Measurements from ENCODE around the gene RSPO1. TPM values are rescaled to one million over a fixed set of nuclear protein-coding genes. Genes with fewer than 3 reads are reported as not detected.

Gene RSPO1
- total and polyA plus RNA-seq, 4 donors, result 0.06 to 0.14 (median 0.08) TPM; not detected in 1

- 65% methylated on average over 2 of the region's 2 CpGs for WGBS
- no peak for DNase-seq (ENCODE audit: low spot score)
These were observed 35.4 kb upstream of the RSPO1 start for GRCh38 chr1:37670133-37670532.

More at GRCh38 chr1:37670133-37670532, 35.4 kb upstream of the RSPO1 start:
- no peak for TF ChIP-seq GABPA (IDR thresholded peaks at IDR 0.05 in 1 of 2, conservative IDR thresholded peaks at IDR 0.05 in 1 of 2)
- TF ChIP-seq EGR1 (IDR thresholded peaks at IDR 0.05; ENCODE audit: low read depth in 2 of 2), result no peak
- TF ChIP-seq, protein P1, sequence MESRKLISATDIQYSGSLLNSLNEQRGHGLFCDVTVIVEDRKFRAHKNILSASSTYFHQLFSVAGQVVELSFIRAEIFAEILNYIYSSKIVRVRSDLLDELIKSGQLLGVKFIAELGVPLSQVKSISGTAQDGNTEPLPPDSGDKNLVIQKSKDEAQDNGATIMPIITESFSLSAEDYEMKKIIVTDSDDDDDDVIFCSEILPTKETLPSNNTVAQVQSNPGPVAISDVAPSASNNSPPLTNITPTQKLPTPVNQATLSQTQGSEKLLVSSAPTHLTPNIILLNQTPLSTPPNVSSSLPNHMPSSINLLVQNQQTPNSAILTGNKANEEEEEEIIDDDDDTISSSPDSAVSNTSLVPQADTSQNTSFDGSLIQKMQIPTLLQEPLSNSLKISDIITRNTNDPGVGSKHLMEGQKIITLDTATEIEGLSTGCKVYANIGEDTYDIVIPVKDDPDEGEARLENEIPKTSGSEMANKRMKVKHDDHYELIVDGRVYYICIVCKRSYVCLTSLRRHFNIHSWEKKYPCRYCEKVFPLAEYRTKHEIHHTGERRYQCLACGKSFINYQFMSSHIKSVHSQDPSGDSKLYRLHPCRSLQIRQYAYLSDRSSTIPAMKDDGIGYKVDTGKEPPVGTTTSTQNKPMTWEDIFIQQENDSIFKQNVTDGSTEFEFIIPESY (IDR thresholded peaks at IDR 0.05), result no peak
- no peak for TF ChIP-seq HNF4A (conservative IDR thresholded peaks at IDR 0.05)
- no peak for TF ChIP-seq ATF3 (IDR thresholded peaks at IDR 0.05)
- no peak for TF ChIP-seq MAX (IDR thresholded peaks at IDR 0.05)
- no peak for TF ChIP-seq SP1 (IDR thresholded peaks at IDR 0.05)
- no peak for TF ChIP-seq FOXA1 (IDR thresholded peaks at IDR 0.05)
- TF ChIP-seq CTCF (IDR thresholded peaks at IDR 0.05; ENCODE audit: low read depth, low read length, missing input control), result no peak
- TF ChIP-seq RXRA (IDR thresholded peaks at IDR 0.05), result no peak
- TF ChIP-seq TAF1 (conservative IDR thresholded peaks at IDR 0.05), result no peak
- TF ChIP-seq, protein P2, sequence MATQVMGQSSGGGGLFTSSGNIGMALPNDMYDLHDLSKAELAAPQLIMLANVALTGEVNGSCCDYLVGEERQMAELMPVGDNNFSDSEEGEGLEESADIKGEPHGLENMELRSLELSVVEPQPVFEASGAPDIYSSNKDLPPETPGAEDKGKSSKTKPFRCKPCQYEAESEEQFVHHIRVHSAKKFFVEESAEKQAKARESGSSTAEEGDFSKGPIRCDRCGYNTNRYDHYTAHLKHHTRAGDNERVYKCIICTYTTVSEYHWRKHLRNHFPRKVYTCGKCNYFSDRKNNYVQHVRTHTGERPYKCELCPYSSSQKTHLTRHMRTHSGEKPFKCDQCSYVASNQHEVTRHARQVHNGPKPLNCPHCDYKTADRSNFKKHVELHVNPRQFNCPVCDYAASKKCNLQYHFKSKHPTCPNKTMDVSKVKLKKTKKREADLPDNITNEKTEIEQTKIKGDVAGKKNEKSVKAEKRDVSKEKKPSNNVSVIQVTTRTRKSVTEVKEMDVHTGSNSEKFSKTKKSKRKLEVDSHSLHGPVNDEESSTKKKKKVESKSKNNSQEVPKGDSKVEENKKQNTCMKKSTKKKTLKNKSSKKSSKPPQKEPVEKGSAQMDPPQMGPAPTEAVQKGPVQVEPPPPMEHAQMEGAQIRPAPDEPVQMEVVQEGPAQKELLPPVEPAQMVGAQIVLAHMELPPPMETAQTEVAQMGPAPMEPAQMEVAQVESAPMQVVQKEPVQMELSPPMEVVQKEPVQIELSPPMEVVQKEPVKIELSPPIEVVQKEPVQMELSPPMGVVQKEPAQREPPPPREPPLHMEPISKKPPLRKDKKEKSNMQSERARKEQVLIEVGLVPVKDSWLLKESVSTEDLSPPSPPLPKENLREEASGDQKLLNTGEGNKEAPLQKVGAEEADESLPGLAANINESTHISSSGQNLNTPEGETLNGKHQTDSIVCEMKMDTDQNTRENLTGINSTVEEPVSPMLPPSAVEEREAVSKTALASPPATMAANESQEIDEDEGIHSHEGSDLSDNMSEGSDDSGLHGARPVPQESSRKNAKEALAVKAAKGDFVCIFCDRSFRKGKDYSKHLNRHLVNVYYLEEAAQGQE (IDR thresholded peaks at IDR 0.05), result no peak
- no peak for TF ChIP-seq RAD21 (IDR thresholded peaks at IDR 0.05)
- no peak for TF ChIP-seq NR2F2 (IDR thresholded peaks at IDR 0.05)
- no peak for TF ChIP-seq JUND (IDR thresholded peaks at IDR 0.05)
- TF ChIP-seq YY1 (IDR thresholded peaks at IDR 0.05), result no peak
- no peak for TF ChIP-seq HNF4G (IDR thresholded peaks at IDR 0.05)
- no peak for TF ChIP-seq FOXA2 (IDR thresholded peaks at IDR 0.05)
- H3K4me3 ChIP-seq (ENCODE audit: low read depth in 1 of 3, low read length in 3 of 3), result no peak overlapping the region
- H3K4me1 ChIP-seq (ENCODE audit: control insufficient read depth in 4 of 4, insufficient read depth in 4 of 4, low read length in 3 of 4), result no peaks in the 10 kb centered on the region
- H3K36me3 ChIP-seq (ENCODE audit: control insufficient read depth in 4 of 4, insufficient read depth in 3 of 4, low read depth in 1 of 4, low read length in 3 of 4), result no peaks in the 10 kb centered on the region
- H3K9ac ChIP-seq (ENCODE audit: low read depth in 1 of 2, low read length in 2 of 2), result no peak overlapping the region
- H3K27me3 ChIP-seq (ENCODE audit: control insufficient read depth in 4 of 4, insufficient read depth in 4 of 4, low read length in 3 of 4), result peaks cover 0 to 5% (median 0%) of the 10 kb centered on the region in 4 donors
- H3K9me3 ChIP-seq (ENCODE audit: control insufficient read depth in 4 of 4, low read length in 3 of 4), result no peaks in the 10 kb centered on the region
- H3K27ac ChIP-seq (ENCODE audit: low read depth in 1 of 2, low read length in 2 of 2), result no peak overlapping the region

All from liver (tissue), 9 donors.